Trophoblast cell (in vitro differentiated cells and primary cell): Measurements from ENCODE around the gene PPP4C.

ENCODE experiments used
- DNase-seq, 2 donors: peaks; one replicate each; pipeline ENCODE4 v3.0.0-alpha.2; 2016
- H2AFZ ChIP-seq: 2 replicates; pipeline ENCODE4 v1.6.1; 2013; ENCODE audit warnings: low read length, moderate library complexity, mild to moderate bottlenecking; ENCODE audit not compliant: insufficient read depth, poor library complexity
- H2AK5ac ChIP-seq: 2 replicates; pipeline ENCODE4 v1.6.1; 2013; ENCODE audit warnings: mild to moderate bottlenecking, low read length
- H2BK120ac ChIP-seq: 2 replicates; pipeline ENCODE4 v1.6.1; 2013; ENCODE audit warnings: low read length, mild to moderate bottlenecking, moderate library complexity; ENCODE audit not compliant: insufficient read depth, poor library complexity
- H2BK12ac ChIP-seq: 2 replicates; pipeline ENCODE4 v1.6.1; 2013; ENCODE audit warnings: mild to moderate bottlenecking, low read length, moderate library complexity
- H2BK5ac ChIP-seq: 2 replicates; pipeline ENCODE4 v1.6.1; 2013; ENCODE audit warnings: low read length, low read depth, moderate library complexity, mild to moderate bottlenecking; ENCODE audit not compliant: poor library complexity
- H3K14ac ChIP-seq: 2 replicates; pipeline ENCODE4 v1.6.1; 2013; ENCODE audit warnings: mild to moderate bottlenecking, low read length
- H3K18ac ChIP-seq: 2 replicates; pipeline ENCODE4 v1.6.1; 2013; ENCODE audit warnings: mild to moderate bottlenecking, low read length
- H3K23ac ChIP-seq: 2 replicates; pipeline ENCODE4 v1.6.1; 2013; ENCODE audit warnings: low read length
- H3K27ac ChIP-seq: 2 replicates; pipeline ENCODE4 v1.5.1; 2013; ENCODE audit warnings: low read depth, mild to moderate bottlenecking, inconsistent platforms, low read length, moderate library complexity
- H3K27me3 ChIP-seq: 2 replicates; pipeline ENCODE4 v1.6.1; 2013; ENCODE audit warnings: inconsistent platforms, mild to moderate bottlenecking, low read length, moderate library complexity; ENCODE audit not compliant: insufficient read depth
- H3K36me3 ChIP-seq, 2 experiments: 1 replicate in 1 of 2; 2 replicates in 1 of 2; pipeline ENCODE4 v1.6.1; 2013; ENCODE audit warnings: low read length in 2 of 2, mild to moderate bottlenecking in 2 of 2, moderate library complexity in 1 of 2; ENCODE audit not compliant: insufficient read depth in 2 of 2, control insufficient read depth in 1 of 2
- H3K4ac ChIP-seq: 2 replicates; pipeline ENCODE4 v1.6.1; 2013; ENCODE audit warnings: low read depth, mild to moderate bottlenecking, low read length, moderate library complexity
- H3K4me1 ChIP-seq, 2 experiments: 1 replicate in 1 of 2; 2 replicates in 1 of 2; pipeline ENCODE4 v1.6.1; 2013; ENCODE audit warnings: low read length in 2 of 2, mild to moderate bottlenecking in 2 of 2, moderate library complexity in 1 of 2; ENCODE audit not compliant: insufficient read depth in 2 of 2, control insufficient read depth in 1 of 2
- H3K4me2 ChIP-seq: 2 replicates; pipeline ENCODE4 v1.6.1; 2013; ENCODE audit warnings: inconsistent platforms, mild to moderate bottlenecking, low read length, moderate library complexity
- H3K4me3 ChIP-seq: 2 replicates; pipeline ENCODE4 v1.5.1; 2013; ENCODE audit warnings: mild to moderate bottlenecking, low read depth, low read length, inconsistent platforms
- H3K79me1 ChIP-seq: one replicate; pipeline ENCODE4 v1.6.1; 2013; ENCODE audit warnings: low read length
- H3K79me2 ChIP-seq: 2 replicates; pipeline ENCODE4 v1.6.1; 2013; ENCODE audit warnings: low read length, mild to moderate bottlenecking; ENCODE audit not compliant: control insufficient read depth, insufficient read depth, poor library complexity
- H3K9ac ChIP-seq: 2 replicates; pipeline ENCODE4 v1.6.1; 2013; ENCODE audit warnings: mild to moderate bottlenecking, low read length
- H3K9me3 ChIP-seq: 2 replicates; pipeline ENCODE4 v1.6.1; 2013; ENCODE audit warnings: low read depth, mild to moderate bottlenecking, control low read depth, inconsistent platforms, low read length; ENCODE audit not compliant: insufficient read depth
- H4K12ac ChIP-seq: 2 replicates; pipeline ENCODE4 v1.6.1; 2013; ENCODE audit warnings: low read depth, mild to moderate bottlenecking, low read length, moderate library complexity
- H4K8ac ChIP-seq: 2 replicates; pipeline ENCODE4 v1.6.1; 2013; ENCODE audit warnings: low read depth, mild to moderate bottlenecking, low read length, moderate library complexity
- H4K91ac ChIP-seq: one replicate; pipeline ENCODE4 v1.6.1; 2013; ENCODE audit warnings: low read depth, mild to moderate bottlenecking, low read length, moderate library complexity
- WGBS: extraction: QIAGEN DNeasy Blood & Tissue Kit; methylation state at CpG from one replicate; pipeline ENCODE4 v1.1.7; 2013; ENCODE audit warnings: missing lambda C conversion rate; ENCODE audit not compliant: insufficient read length, insufficient coverage; ENCODE audit errors: extremely low coverage; 5-methylcytosine and 5-hydroxymethylcytosine counted together

The PPP4C gene

GRCh38 chr16:30110661-30111060 is 34.9 kb downstream of the PPP4C start:
- Histone ChIP-seq H3K18ac (no peak overlapping the region), H2BK5ac (no peak overlapping the region), H3K14ac (no peak overlapping the region), H3K23ac (no peak overlapping the region), H3K4me3 (no peak overlapping the region), H2BK120ac (no peak overlapping the region), H2AK5ac (no peak overlapping the region), H3K79me1 (no peaks in the 10 kb centered on the region), H3K4me1 (peaks cover 0 to 2% of the 10 kb centered on the region in 2 experiments), H4K8ac (no peak overlapping the region), H3K4ac (no peak overlapping the region), H3K9me3 (peaks cover 1% of the 10 kb centered on the region), H2AFZ (no peak overlapping the region), H2BK12ac (no peak overlapping the region), H3K9ac (no peak overlapping the region), H4K91ac (no peak overlapping the region), H3K79me2 (no peaks in the 10 kb centered on the region), H3K4me2 (no peak overlapping the region), H3K27ac (no peak overlapping the region), H4K12ac (no peak overlapping the region), H3K36me3 (peaks cover 10 to 15% of the 10 kb centered on the region in 2 experiments), H3K27me3 (no peaks in the 10 kb centered on the region)
- WGBS: no CpG with 5 or more reads among the region's 7 CpGs
- peak; percentile 79 to 83 for DNase-seq

- no peak overlapping the region for H3K9ac ChIP-seq
- H4K8ac ChIP-seq: no peak overlapping the region
- H2AK5ac ChIP-seq: no peak overlapping the region
- H3K79me2 ChIP-seq: no peaks in the 10 kb centered on the region
- no peaks in the 10 kb centered on the region for H3K79me1 ChIP-seq
- H3K4ac ChIP-seq: no peak overlapping the region
- no peak overlapping the region for H3K4me3 ChIP-seq
- no peak overlapping the region for H2BK5ac ChIP-seq
- no peak overlapping the region for H2BK120ac ChIP-seq
- no peak overlapping the region for H3K23ac ChIP-seq
- H3K27ac ChIP-seq: no peak overlapping the region
- no peak overlapping the region for H2BK12ac ChIP-seq
- DNase-seq: peak; percentile 84 to 91
- WGBS: no CpG with 5 or more reads among the region's 29 CpGs
- H3K4me2 ChIP-seq: no peak overlapping the region
- no peaks in the 10 kb centered on the region for H3K27me3 ChIP-seq
- no peak overlapping the region for H3K18ac ChIP-seq
- H3K36me3 ChIP-seq: peaks cover 14 to 19% of the 10 kb centered on the region in 2 experiments
- no peak overlapping the region for H4K91ac ChIP-seq
- H3K14ac ChIP-seq: no peak overlapping the region
- peaks cover 1% of the 10 kb centered on the region for H3K9me3 ChIP-seq
- H2AFZ ChIP-seq: no peak overlapping the region
- no peak overlapping the region for H4K12ac ChIP-seq
- H3K4me1 ChIP-seq: peaks cover 0 to 2% of the 10 kb centered on the region in 2 experiments
Measured at GRCh38 chr16:30112197-30113030, 36.6 kb downstream of the PPP4C start.

- H4K12ac ChIP-seq: no peak within 1 kb of the TSS
- H3K9ac ChIP-seq: no peak within 1 kb of the TSS
- no peak within 1 kb of the TSS for H2BK5ac ChIP-seq
- peaks cover 3 to 5% of the 10 kb centered on the region in 2 experiments for H3K4me1 ChIP-seq
- H3K79me1 ChIP-seq: no peaks in the 10 kb centered on the region
- H3K27me3 ChIP-seq: no peaks in the 10 kb centered on the region
- no peaks in the 10 kb centered on the region for H3K9me3 ChIP-seq
- no peaks in the 10 kb centered on the region for H3K79me2 ChIP-seq
- no peak within 1 kb of the TSS for H4K8ac ChIP-seq
- peak in 1 of 2 donors; percentile 58 for DNase-seq
- H3K4ac ChIP-seq: no peak within 1 kb of the TSS
- H2AK5ac ChIP-seq: no peak within 1 kb of the TSS
- H3K27ac ChIP-seq: no peak within 1 kb of the TSS
- no CpG with 5 or more reads among the region's 20 CpGs for WGBS
- H2AFZ ChIP-seq: no peak within 1 kb of the TSS
- no peak within 1 kb of the TSS for H3K4me3 ChIP-seq
- no peak within 1 kb of the TSS for H3K4me2 ChIP-seq
- no peak within 1 kb of the TSS for H3K18ac ChIP-seq
- no peak within 1 kb of the TSS for H3K14ac ChIP-seq
- H4K91ac ChIP-seq: no peak within 1 kb of the TSS
- no peak within 1 kb of the TSS for H2BK120ac ChIP-seq
- H2BK12ac ChIP-seq: no peak within 1 kb of the TSS
- no peak within 1 kb of the TSS for H3K23ac ChIP-seq
- peaks cover 16 to 23% of the 10 kb centered on the region in 2 experiments for H3K36me3 ChIP-seq
Measured at GRCh38 chr16:30113031-30113710, 37.4 kb downstream of the PPP4C start, which contains the start of gene GDPD3. GDPD3 (minus strand) TSS chr16:30113537; CDS start chr16:30113478, 59 bp downstream.

- Histone ChIP-seq H3K79me1 (no peaks in the 10 kb centered on the region), H4K8ac (no peak overlapping the region), H2AFZ (no peak overlapping the region), H2BK12ac (no peak overlapping the region), H2BK5ac (no peak overlapping the region), H2AK5ac (no peak overlapping the region), H2BK120ac (no peak overlapping the region), H3K4me2 (no peak overlapping the region), H3K9ac (no peak overlapping the region), H3K4ac (no peak overlapping the region), H4K91ac (no peak overlapping the region), H3K27me3 (no peaks in the 10 kb centered on the region), H3K14ac (no peak overlapping the region), H3K23ac (no peak overlapping the region), H3K4me3 (no peak overlapping the region), H3K36me3 (peaks cover 19 to 24% of the 10 kb centered on the region in 2 experiments), H3K4me1 (peaks cover 7 to 9% of the 10 kb centered on the region in 2 experiments), H4K12ac (no peak overlapping the region), H3K79me2 (no peaks in the 10 kb centered on the region), H3K9me3 (no peaks in the 10 kb centered on the region), H3K18ac (no peak overlapping the region), H3K27ac (no peak overlapping the region)
- WGBS: no CpG with 5 or more reads among the region's 20 CpGs
- no peak for DNase-seq
Measured at GRCh38 chr16:30113711-30114333, 38.0 kb downstream of the PPP4C start.
